Liver (tissue), 9 donors: Measurements from ENCODE around the gene EDRF1. TPM values are rescaled to one million over a fixed set of nuclear protein-coding genes. Genes with fewer than 3 reads are reported as not detected.

Source experiments
- DNase-seq: peaks from one replicate; pipeline ENCODE4 v3.0.0-alpha.2; 2017; ENCODE audit warnings: low spot score
- H3K27ac ChIP-seq, 2 donors: one replicate each; pipeline ENCODE4 v1.7.0; 2013; ENCODE audit warnings: inconsistent platforms in 2 of 2, low read length in 2 of 2, control low read depth in 1 of 2, low read depth in 1 of 2, mild to moderate bottlenecking in 1 of 2
- H3K27me3 ChIP-seq, 4 donors: one replicate each; pipeline versions ENCODE4 v1.6.1 to v1.7.0; 2013; ENCODE audit warnings: low read length in 3 of 4, inconsistent platforms in 1 of 4, mild to moderate bottlenecking in 1 of 4, moderate library complexity in 1 of 4; ENCODE audit not compliant: control insufficient read depth in 4 of 4, insufficient read depth in 4 of 4
- H3K36me3 ChIP-seq, 4 donors: one replicate each; pipeline versions ENCODE4 v1.6.1 to v1.7.0; 2013; ENCODE audit warnings: low read length in 3 of 4, mild to moderate bottlenecking in 3 of 4, low read depth in 1 of 4, moderate library complexity in 1 of 4; ENCODE audit not compliant: control insufficient read depth in 4 of 4, insufficient read depth in 3 of 4
- H3K4me1 ChIP-seq, 4 donors: one replicate each; pipeline versions ENCODE4 v1.6.1 to v1.7.0; 2013; ENCODE audit warnings: low read length in 3 of 4, mild to moderate bottlenecking in 3 of 4, moderate library complexity in 1 of 4; ENCODE audit not compliant: control insufficient read depth in 4 of 4, insufficient read depth in 4 of 4
- H3K4me3 ChIP-seq, 3 donors: one replicate each; pipeline versions ENCODE4 v1.6.1 to v1.7.0; 2013; ENCODE audit warnings: low read length in 3 of 3, control low read depth in 1 of 3, low read depth in 1 of 3, mild to moderate bottlenecking in 1 of 3
- H3K9ac ChIP-seq, 2 donors: one replicate each; pipeline ENCODE4 v1.7.0; 2013; ENCODE audit warnings: low read length in 2 of 2, mild to moderate bottlenecking in 2 of 2, moderate library complexity in 2 of 2, control low read depth in 1 of 2, low read depth in 1 of 2
- H3K9me3 ChIP-seq, 4 donors: one replicate each; pipeline versions ENCODE4 v1.6.1 to v1.7.0; 2013; ENCODE audit warnings: low read length in 3 of 4; ENCODE audit not compliant: control insufficient read depth in 4 of 4
- EGR1 ChIP-seq, 2 donors: IDR thresholded peaks; 2 replicates each; pipeline ENCODE4 v1.6.1; 2016 to 2018; ENCODE audit warnings: antibody characterized with exemption in 2 of 2, low read depth in 2 of 2
- FOXA1 ChIP-seq: IDR thresholded peaks from 2 replicates; pipeline ENCODE4 v1.6.1; 2016; ENCODE audit warnings: antibody characterized with exemption
- FOXA2 ChIP-seq: IDR thresholded peaks from 2 replicates; pipeline ENCODE4 v1.6.1; 2016; ENCODE audit warnings: antibody characterized with exemption
- GABPA ChIP-seq, 2 donors: IDR thresholded peaks in 1 of 2; conservative IDR thresholded peaks in 1 of 2; 2 replicates each; pipeline ENCODE4 v1.6.1; 2016; ENCODE audit warnings: antibody characterized with exemption in 2 of 2, mild to moderate bottlenecking in 1 of 2, moderate library complexity in 1 of 2
- HNF4A ChIP-seq, 2 donors: conservative IDR thresholded peaks; 2 replicates each; pipeline ENCODE4 v1.6.1; 2016; ENCODE audit warnings: antibody characterized with exemption in 2 of 2, mild to moderate bottlenecking in 2 of 2
- HNF4G ChIP-seq: IDR thresholded peaks from 2 replicates; pipeline ENCODE4 v1.6.1; 2016; ENCODE audit warnings: antibody characterized with exemption
- JUND ChIP-seq, 2 donors: IDR thresholded peaks; 2 replicates each; pipeline ENCODE4 v1.6.1; 2016; ENCODE audit warnings: antibody characterized with exemption in 2 of 2
- NR2F2 ChIP-seq: IDR thresholded peaks from 2 replicates; pipeline ENCODE4 v1.6.1; 2016; ENCODE audit warnings: antibody characterized with exemption
- RAD21 ChIP-seq, 2 donors: IDR thresholded peaks; 2 replicates each; pipeline ENCODE4 v1.6.1; 2016; ENCODE audit warnings: antibody characterized with exemption in 2 of 2, mild to moderate bottlenecking in 2 of 2
- RXRA ChIP-seq, 2 donors: IDR thresholded peaks; 2 replicates each; pipeline ENCODE4 v1.6.1; 2017 to 2018; ENCODE audit warnings: antibody characterized with exemption in 2 of 2, mild to moderate bottlenecking in 1 of 2
- SP1 ChIP-seq: IDR thresholded peaks from 2 replicates; pipeline ENCODE4 v1.6.1; 2018; ENCODE audit warnings: antibody characterized with exemption, mild to moderate bottlenecking
- TAF1 ChIP-seq: conservative IDR thresholded peaks from 2 replicates; pipeline ENCODE4 v1.6.1; 2016; ENCODE audit warnings: antibody characterized with exemption, mild to moderate bottlenecking
- YY1 ChIP-seq: IDR thresholded peaks from 2 replicates; pipeline ENCODE4 v1.6.1; 2016; ENCODE audit warnings: antibody characterized with exemption, mild to moderate bottlenecking
- WGBS: extraction: QIAGEN DNeasy Blood & Tissue Kit; methylation state at CpG from one replicate; pipeline ENCODE4 v1.1.7; 2013; 5-methylcytosine and 5-hydroxymethylcytosine counted together
- polyA plus RNA-seq, 2 donors: library from polyadenylated mRNA; stranded (reverse) in 1 of 2; unstranded in 1 of 2; fragments of 200-250 nt in 1 of 2; fragments of >200 nt in 1 of 2; fragmentation: Nextera tagmentation in 1 of 2; extraction: Ambion mirVana in 1 of 2; gene quantifications; one replicate each; pipeline versions ENCODE4 v1.2.1 to v1.2.3, GENCODE V29; 2013 to 2015
- total RNA-seq, 2 donors: library from RNA; depleted of rRNA; stranded (reverse); fragments of >200 nt; gene quantifications; one replicate each; pipeline ENCODE4 v1.2.3, GENCODE V29; 2014
- TF ChIP-seq, protein P1 (sequence below): IDR thresholded peaks from 2 replicates; pipeline ENCODE4 v1.6.1; 2016; ENCODE audit warnings: antibody characterized with exemption
- TF ChIP-seq, protein P2 (sequence below): IDR thresholded peaks from 2 replicates; pipeline ENCODE4 v1.6.1; 2016; ENCODE audit warnings: antibody characterized with exemption, mild to moderate bottlenecking
- TF ChIP-seq, protein P3 (sequence below): IDR thresholded peaks from 2 replicates; pipeline ENCODE4 v1.6.1; 2016; ENCODE audit warnings: antibody characterized with exemption
- TF ChIP-seq, protein P4 (sequence below): IDR thresholded peaks from 2 replicates; pipeline ENCODE4 v1.6.1; 2016; ENCODE audit warnings: antibody characterized with exemption
- TF ChIP-seq, protein P5 (sequence below): fragments of 150-350 bp; IDR thresholded peaks from 2 replicates; pipeline ENCODE4 v1.5.1; 2017; ENCODE audit warnings: improper control_type of control experiment, low read depth, low read length; ENCODE audit not compliant: missing input control
- donor health status: healthy.
- donor health status: healthy.
- donor health status: healthy.
- donor health status: healthy.
- donor health status: healthy.

Gene EDRF1
- total and polyA plus RNA-seq, 4 donors: 3.9 to 17.0 (median 9.2) TPM

DNA sequence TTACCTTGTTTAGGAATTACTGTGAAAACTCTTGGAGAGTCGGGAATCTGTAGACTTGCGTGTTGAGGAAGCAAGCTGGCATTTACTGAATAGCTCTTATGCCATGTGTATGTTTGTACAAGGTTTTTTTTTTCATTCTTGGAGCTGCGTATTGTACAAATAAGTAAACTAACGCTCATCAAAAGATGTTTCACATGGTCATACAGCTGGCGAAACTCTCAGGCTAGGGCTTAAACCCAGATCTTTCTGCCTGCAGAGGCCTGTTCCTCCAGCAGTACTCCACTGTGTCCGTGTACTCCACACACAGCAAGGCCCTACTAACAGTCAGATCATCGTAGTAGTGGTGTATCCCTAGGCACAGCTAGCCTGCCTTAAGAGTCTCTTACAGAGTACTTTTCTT is 7.4 kb downstream of the EDRF1 start:
- no peak overlapping the region for H3K4me3 ChIP-seq
- H3K9me3 ChIP-seq: no peaks in the 10 kb centered on the region
- 94% methylated on average over 7 of the region's 7 CpGs for WGBS
- no peak overlapping the region for H3K27ac ChIP-seq
- H3K9ac ChIP-seq: no peak overlapping the region
- TF ChIP-seq, protein P1, sequence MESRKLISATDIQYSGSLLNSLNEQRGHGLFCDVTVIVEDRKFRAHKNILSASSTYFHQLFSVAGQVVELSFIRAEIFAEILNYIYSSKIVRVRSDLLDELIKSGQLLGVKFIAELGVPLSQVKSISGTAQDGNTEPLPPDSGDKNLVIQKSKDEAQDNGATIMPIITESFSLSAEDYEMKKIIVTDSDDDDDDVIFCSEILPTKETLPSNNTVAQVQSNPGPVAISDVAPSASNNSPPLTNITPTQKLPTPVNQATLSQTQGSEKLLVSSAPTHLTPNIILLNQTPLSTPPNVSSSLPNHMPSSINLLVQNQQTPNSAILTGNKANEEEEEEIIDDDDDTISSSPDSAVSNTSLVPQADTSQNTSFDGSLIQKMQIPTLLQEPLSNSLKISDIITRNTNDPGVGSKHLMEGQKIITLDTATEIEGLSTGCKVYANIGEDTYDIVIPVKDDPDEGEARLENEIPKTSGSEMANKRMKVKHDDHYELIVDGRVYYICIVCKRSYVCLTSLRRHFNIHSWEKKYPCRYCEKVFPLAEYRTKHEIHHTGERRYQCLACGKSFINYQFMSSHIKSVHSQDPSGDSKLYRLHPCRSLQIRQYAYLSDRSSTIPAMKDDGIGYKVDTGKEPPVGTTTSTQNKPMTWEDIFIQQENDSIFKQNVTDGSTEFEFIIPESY: no peak
- TF ChIP-seq FOXA1 (no peak), HNF4G (no peak), RAD21 (IDR thresholded peaks at IDR 0.05) (no peak), HNF4A (conservative IDR thresholded peaks at IDR 0.05) (no peak), NR2F2 (no peak), RXRA (IDR thresholded peaks at IDR 0.05) (no peak), YY1 (no peak), EGR1 (IDR thresholded peaks at IDR 0.05; ENCODE audit: low read depth in 2 of 2) (no peak), SP1 (no peak), GABPA (IDR thresholded peaks at IDR 0.05 in 1 of 2, conservative IDR thresholded peaks at IDR 0.05 in 1 of 2) (no peak), JUND (IDR thresholded peaks at IDR 0.05) (no peak), FOXA2 (no peak), TAF1 (no peak)
- TF ChIP-seq, protein P2, sequence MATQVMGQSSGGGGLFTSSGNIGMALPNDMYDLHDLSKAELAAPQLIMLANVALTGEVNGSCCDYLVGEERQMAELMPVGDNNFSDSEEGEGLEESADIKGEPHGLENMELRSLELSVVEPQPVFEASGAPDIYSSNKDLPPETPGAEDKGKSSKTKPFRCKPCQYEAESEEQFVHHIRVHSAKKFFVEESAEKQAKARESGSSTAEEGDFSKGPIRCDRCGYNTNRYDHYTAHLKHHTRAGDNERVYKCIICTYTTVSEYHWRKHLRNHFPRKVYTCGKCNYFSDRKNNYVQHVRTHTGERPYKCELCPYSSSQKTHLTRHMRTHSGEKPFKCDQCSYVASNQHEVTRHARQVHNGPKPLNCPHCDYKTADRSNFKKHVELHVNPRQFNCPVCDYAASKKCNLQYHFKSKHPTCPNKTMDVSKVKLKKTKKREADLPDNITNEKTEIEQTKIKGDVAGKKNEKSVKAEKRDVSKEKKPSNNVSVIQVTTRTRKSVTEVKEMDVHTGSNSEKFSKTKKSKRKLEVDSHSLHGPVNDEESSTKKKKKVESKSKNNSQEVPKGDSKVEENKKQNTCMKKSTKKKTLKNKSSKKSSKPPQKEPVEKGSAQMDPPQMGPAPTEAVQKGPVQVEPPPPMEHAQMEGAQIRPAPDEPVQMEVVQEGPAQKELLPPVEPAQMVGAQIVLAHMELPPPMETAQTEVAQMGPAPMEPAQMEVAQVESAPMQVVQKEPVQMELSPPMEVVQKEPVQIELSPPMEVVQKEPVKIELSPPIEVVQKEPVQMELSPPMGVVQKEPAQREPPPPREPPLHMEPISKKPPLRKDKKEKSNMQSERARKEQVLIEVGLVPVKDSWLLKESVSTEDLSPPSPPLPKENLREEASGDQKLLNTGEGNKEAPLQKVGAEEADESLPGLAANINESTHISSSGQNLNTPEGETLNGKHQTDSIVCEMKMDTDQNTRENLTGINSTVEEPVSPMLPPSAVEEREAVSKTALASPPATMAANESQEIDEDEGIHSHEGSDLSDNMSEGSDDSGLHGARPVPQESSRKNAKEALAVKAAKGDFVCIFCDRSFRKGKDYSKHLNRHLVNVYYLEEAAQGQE: no peak
- TF ChIP-seq, protein P3, sequence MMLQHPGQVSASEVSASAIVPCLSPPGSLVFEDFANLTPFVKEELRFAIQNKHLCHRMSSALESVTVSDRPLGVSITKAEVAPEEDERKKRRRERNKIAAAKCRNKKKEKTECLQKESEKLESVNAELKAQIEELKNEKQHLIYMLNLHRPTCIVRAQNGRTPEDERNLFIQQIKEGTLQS: no peak
- TF ChIP-seq, protein P4, sequence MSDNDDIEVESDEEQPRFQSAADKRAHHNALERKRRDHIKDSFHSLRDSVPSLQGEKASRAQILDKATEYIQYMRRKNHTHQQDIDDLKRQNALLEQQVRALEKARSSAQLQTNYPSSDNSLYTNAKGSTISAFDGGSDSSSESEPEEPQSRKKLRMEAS: no peak
- TF ChIP-seq, protein P5, sequence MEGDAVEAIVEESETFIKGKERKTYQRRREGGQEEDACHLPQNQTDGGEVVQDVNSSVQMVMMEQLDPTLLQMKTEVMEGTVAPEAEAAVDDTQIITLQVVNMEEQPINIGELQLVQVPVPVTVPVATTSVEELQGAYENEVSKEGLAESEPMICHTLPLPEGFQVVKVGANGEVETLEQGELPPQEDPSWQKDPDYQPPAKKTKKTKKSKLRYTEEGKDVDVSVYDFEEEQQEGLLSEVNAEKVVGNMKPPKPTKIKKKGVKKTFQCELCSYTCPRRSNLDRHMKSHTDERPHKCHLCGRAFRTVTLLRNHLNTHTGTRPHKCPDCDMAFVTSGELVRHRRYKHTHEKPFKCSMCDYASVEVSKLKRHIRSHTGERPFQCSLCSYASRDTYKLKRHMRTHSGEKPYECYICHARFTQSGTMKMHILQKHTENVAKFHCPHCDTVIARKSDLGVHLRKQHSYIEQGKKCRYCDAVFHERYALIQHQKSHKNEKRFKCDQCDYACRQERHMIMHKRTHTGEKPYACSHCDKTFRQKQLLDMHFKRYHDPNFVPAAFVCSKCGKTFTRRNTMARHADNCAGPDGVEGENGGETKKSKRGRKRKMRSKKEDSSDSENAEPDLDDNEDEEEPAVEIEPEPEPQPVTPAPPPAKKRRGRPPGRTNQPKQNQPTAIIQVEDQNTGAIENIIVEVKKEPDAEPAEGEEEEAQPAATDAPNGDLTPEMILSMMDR: no peak
- peaks cover 3 to 86% (median 79%) of the 10 kb centered on the region in 4 donors for H3K36me3 ChIP-seq
- DNase-seq: no peak
- H3K27me3 ChIP-seq: no peaks in the 10 kb centered on the region
- no peaks in the 10 kb centered on the region for H3K4me1 ChIP-seq
